ENCODE results near the gene FAM118B.
"Not testable (repeated sequence)": the region's sequence is repeated elsewhere in the genome, so short reads cannot be mapped to it uniquely, and the experiment has no call there.

Gene FAM118B

DNA sequence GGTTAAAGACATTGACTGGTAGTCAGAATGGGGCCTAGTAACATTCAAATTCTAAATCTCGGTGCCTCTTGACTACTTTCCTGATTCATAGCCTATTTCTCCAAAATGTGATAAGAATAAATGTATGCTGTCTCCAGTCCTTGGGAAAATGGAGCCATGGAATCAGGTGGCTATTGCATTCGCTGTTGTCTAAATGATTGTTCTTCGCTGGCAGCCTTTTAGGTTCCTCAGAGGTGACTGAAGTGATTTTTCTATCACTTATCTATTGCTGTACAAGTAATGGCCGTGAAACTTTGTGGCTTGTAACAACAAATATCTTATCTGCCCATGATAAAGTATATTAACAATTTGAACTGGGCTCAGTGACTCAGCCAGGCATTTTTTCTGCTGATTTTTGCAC, 41.7 kb downstream of the FAM118B start:
- Histone ChIP-seq H3K36me3 (ENCODE audit: control insufficient read depth, insufficient read depth, low read length) (peaks cover 14% of the 10 kb centered on the region; the same call in 1 of the 2 replicates), H3K27ac (ENCODE audit: low read length) (no peak overlapping the region), H3K27me3 (ENCODE audit: control insufficient read depth, insufficient read depth, low read length) (no peaks in the 10 kb centered on the region), H3K4me3 (ENCODE audit: low read length) (no peak overlapping the region), H3K9me3 (ENCODE audit: control insufficient read depth, insufficient read depth, low read length) (no peaks in the 10 kb centered on the region), H3K4me1 (ENCODE audit: control insufficient read depth, insufficient read depth, low read length) (no peaks in the 10 kb centered on the region)
- WGBS (ENCODE audit: insufficient coverage, insufficient read length): no CpG with 5 or more reads among the region's 4 CpGs
- no peak for DNase-seq (ENCODE audit: low read depth, low spot score)

DNA sequence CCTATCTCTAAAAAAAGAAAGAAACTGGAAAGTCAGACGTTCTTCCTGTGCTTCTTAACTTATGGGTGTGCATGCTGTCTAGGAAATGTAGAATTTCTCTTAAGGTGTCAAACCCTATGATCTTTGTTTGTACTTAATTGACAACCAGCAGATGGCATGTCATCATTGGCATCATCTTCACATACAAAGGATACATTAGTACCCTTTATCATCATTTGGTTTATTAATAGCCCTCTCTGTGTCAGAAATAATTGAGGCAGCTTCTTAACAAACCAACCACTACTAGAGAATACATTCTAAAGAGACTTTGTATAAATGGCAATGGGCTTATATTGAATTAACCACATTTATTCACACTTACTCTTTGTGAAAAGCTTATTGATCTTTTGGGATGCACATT, 43.2 kb downstream of the FAM118B start:
- no CpG with 5 or more reads among the region's 1 CpG for WGBS (ENCODE audit: insufficient coverage, insufficient read length)
- H3K27ac ChIP-seq (ENCODE audit: low read length): no peak overlapping the region
- no peak for DNase-seq (ENCODE audit: low read depth, low spot score)
- H3K27me3 ChIP-seq (ENCODE audit: control insufficient read depth, insufficient read depth, low read length): no peaks in the 10 kb centered on the region
- no peak overlapping the region for H3K4me3 ChIP-seq (ENCODE audit: low read length)
- no peaks in the 10 kb centered on the region for H3K4me1 ChIP-seq (ENCODE audit: control insufficient read depth, insufficient read depth, low read length)
- H3K36me3 ChIP-seq (ENCODE audit: control insufficient read depth, insufficient read depth, low read length): peaks cover 14% of the 10 kb centered on the region; the same call in 1 of the 2 replicates
- H3K9me3 ChIP-seq (ENCODE audit: control insufficient read depth, insufficient read depth, low read length): no peaks in the 10 kb centered on the region

GRCh38 chr11:126255507-126255906, 43.9 kb downstream of the FAM118B start:
- H3K27me3 ChIP-seq (ENCODE audit: control insufficient read depth, insufficient read depth, low read length): not testable (repeated sequence)
- no CpG with 5 or more reads among the region's 5 CpGs for WGBS (ENCODE audit: insufficient coverage, insufficient read length)
- H3K36me3 ChIP-seq (ENCODE audit: control insufficient read depth, insufficient read depth, low read length): peaks cover 14% of the 10 kb centered on the region; the same call in 1 of the 2 replicates

DNA sequence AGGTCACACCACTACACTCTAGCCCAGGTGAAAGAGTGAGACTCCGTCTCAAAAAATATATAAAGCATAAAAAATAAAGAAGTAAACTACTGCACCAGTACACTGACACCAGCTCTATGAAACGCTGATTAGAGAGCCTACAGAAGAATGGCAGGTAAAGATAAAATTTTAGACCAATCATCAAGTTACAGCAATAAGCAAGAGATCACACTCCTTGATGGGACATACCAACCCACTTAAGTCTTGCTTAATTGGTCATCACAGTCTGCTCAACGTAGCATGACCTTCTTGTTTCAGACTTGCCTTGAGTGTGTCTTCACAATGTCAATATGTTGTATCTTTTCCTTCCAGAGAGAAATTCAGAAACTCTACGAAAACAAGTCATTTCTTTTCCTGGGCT, 44.6 kb downstream of the FAM118B start:
- Histone ChIP-seq H3K27ac (ENCODE audit: low read length) (no peak overlapping the region), H3K4me1 (ENCODE audit: control insufficient read depth, insufficient read depth, low read length) (no peaks in the 10 kb centered on the region), H3K9me3 (ENCODE audit: control insufficient read depth, insufficient read depth, low read length) (no peaks in the 10 kb centered on the region), H3K36me3 (ENCODE audit: control insufficient read depth, insufficient read depth, low read length) (peaks cover 14% of the 10 kb centered on the region; the same call in 1 of the 2 replicates), H3K27me3 (ENCODE audit: control insufficient read depth, insufficient read depth, low read length) (no peaks in the 10 kb centered on the region), H3K4me3 (ENCODE audit: low read length) (no peak overlapping the region)
- DNase-seq (ENCODE audit: low read depth, low spot score): no peak
- WGBS (ENCODE audit: insufficient coverage, insufficient read length): no CpG with 5 or more reads among the region's 4 CpGs

More at GRCh38 chr11:126255507-126255906, 43.9 kb downstream of the FAM118B start:
- not testable (repeated sequence) for H3K4me1 ChIP-seq (ENCODE audit: control insufficient read depth, insufficient read depth, low read length); DNase-seq (ENCODE audit: low read depth, low spot score); H3K9me3 ChIP-seq (ENCODE audit: control insufficient read depth, insufficient read depth, low read length); H3K4me3 ChIP-seq (ENCODE audit: low read length); H3K27ac ChIP-seq (ENCODE audit: low read length)

DNA sequence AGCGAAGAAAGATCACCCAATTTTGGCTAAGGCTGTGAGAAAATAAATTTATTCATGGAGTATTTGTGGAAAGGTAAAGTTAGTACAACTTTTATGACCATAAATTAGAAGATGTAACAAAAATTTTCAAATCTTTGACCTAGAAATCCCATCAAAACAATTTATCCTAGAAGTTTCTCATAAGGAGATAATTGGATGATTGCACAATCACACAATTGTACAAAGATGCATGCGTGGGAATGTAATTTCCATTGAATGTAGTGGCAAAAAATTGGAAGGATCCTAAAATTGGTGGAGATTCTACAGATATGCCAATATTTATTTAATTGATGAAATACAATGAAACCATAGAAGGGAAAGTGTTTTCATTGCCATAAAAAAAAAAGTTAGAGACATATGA, 45.6 kb downstream of the FAM118B start:
- no peaks in the 10 kb centered on the region for H3K4me1 ChIP-seq (ENCODE audit: control insufficient read depth, insufficient read depth, low read length)
- H3K27ac ChIP-seq (ENCODE audit: low read length): no peak overlapping the region
- no peak overlapping the region for H3K4me3 ChIP-seq (ENCODE audit: low read length)
- H3K36me3 ChIP-seq (ENCODE audit: control insufficient read depth, insufficient read depth, low read length): peaks cover 16% of the 10 kb centered on the region; the same call in 1 of the 2 replicates
- WGBS (ENCODE audit: insufficient coverage, insufficient read length): no CpG with 5 or more reads among the region's 2 CpGs
- H3K9me3 ChIP-seq (ENCODE audit: control insufficient read depth, insufficient read depth, low read length): no peaks in the 10 kb centered on the region
- DNase-seq (ENCODE audit: low read depth, low spot score): no peak
- no peaks in the 10 kb centered on the region for H3K27me3 ChIP-seq (ENCODE audit: control insufficient read depth, insufficient read depth, low read length)

- H3K36me3 ChIP-seq (ENCODE audit: control insufficient read depth, insufficient read depth, low read length): peaks cover 19% of the 10 kb centered on the region; the same call in 1 of the 2 replicates
- no peak for DNase-seq (ENCODE audit: low read depth, low spot score)
- WGBS (ENCODE audit: insufficient coverage, insufficient read length): no CpG with 5 or more reads among the region's 2 CpGs
- no peaks in the 10 kb centered on the region for H3K4me1 ChIP-seq (ENCODE audit: control insufficient read depth, insufficient read depth, low read length)
- no peaks in the 10 kb centered on the region for H3K27me3 ChIP-seq (ENCODE audit: control insufficient read depth, insufficient read depth, low read length)
- H3K4me3 ChIP-seq (ENCODE audit: low read length): no peak overlapping the region
- H3K27ac ChIP-seq (ENCODE audit: low read length): no peak overlapping the region
- H3K9me3 ChIP-seq (ENCODE audit: control insufficient read depth, insufficient read depth, low read length): no peaks in the 10 kb centered on the region
These were observed 46.2 kb downstream of the FAM118B start for GRCh38 chr11:126257764-126258163.

GRCh38 chr11:126262216-126262615, 50.6 kb downstream of the FAM118B start:
- Histone ChIP-seq H3K4me1 (ENCODE audit: control insufficient read depth, insufficient read depth, low read length) (no peaks in the 10 kb centered on the region), H3K27me3 (ENCODE audit: control insufficient read depth, insufficient read depth, low read length) (no peaks in the 10 kb centered on the region), H3K9me3 (ENCODE audit: control insufficient read depth, insufficient read depth, low read length) (no peaks in the 10 kb centered on the region), H3K27ac (ENCODE audit: low read length) (no peak overlapping the region), H3K4me3 (ENCODE audit: low read length) (no peak overlapping the region), H3K36me3 (ENCODE audit: control insufficient read depth, insufficient read depth, low read length) (peaks cover 41% of the 10 kb centered on the region; the same call in 1 of the 2 replicates)
- no CpG with 5 or more reads among the region's 6 CpGs for WGBS (ENCODE audit: insufficient coverage, insufficient read length)
- no peak for DNase-seq (ENCODE audit: low read depth, low spot score)

- peaks cover 38% of the 10 kb centered on the region; the same call in 1 of the 2 replicates for H3K36me3 ChIP-seq (ENCODE audit: control insufficient read depth, insufficient read depth, low read length)
These were observed 51.9 kb downstream of the FAM118B start for GRCh38 chr11:126263489-126263888.

GRCh38 chr11:126265811-126266210, 54.2 kb downstream of the FAM118B start:
- Histone ChIP-seq H3K9me3 (ENCODE audit: control insufficient read depth, insufficient read depth, low read length) (no peaks in the 10 kb centered on the region), H3K4me3 (ENCODE audit: low read length) (no peak overlapping the region), H3K36me3 (ENCODE audit: control insufficient read depth, insufficient read depth, low read length) (peaks cover 38% of the 10 kb centered on the region; the same call in 1 of the 2 replicates), H3K4me1 (ENCODE audit: control insufficient read depth, insufficient read depth, low read length) (no peaks in the 10 kb centered on the region; the same call in 1 of the 2 replicates), H3K27me3 (ENCODE audit: control insufficient read depth, insufficient read depth, low read length) (no peaks in the 10 kb centered on the region), H3K27ac (ENCODE audit: low read length) (no peak overlapping the region)
- WGBS (ENCODE audit: insufficient coverage, insufficient read length): no CpG with 5 or more reads among the region's 8 CpGs
- no peak for DNase-seq (ENCODE audit: low read depth, low spot score)

More at GRCh38 chr11:126263489-126263888, 51.9 kb downstream of the FAM118B start:
- Histone ChIP-seq H3K9me3 (ENCODE audit: control insufficient read depth, insufficient read depth, low read length) (no peaks in the 10 kb centered on the region), H3K27me3 (ENCODE audit: control insufficient read depth, insufficient read depth, low read length) (no peaks in the 10 kb centered on the region), H3K4me1 (ENCODE audit: control insufficient read depth, insufficient read depth, low read length) (no peaks in the 10 kb centered on the region; the same call in 1 of the 2 replicates), H3K4me3 (ENCODE audit: low read length) (no peak overlapping the region), H3K27ac (ENCODE audit: low read length) (no peak overlapping the region)
- no peak for DNase-seq (ENCODE audit: low read depth, low spot score)
- no CpG with 5 or more reads among the region's 6 CpGs for WGBS (ENCODE audit: insufficient coverage, insufficient read length)

DNA sequence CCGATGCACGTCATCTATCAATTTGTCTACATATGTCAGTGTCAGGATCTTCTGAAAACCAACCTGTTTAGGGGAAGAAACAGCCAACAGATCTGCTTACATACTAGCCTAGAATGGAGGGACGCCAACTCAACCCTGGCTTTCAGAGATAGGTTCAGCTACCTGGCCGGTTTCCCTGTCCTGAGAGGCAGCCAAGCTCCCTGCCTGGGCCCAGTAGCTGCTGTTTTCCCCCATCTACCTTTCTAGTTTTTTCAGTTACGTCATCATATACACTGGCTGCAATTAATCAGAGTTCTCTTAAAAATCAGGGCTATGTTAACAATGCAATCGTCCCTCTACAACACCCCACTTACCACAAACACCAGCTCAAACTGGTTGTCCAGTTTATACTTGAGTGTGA, 56.1 kb downstream of the FAM118B start:
- Histone ChIP-seq H3K9me3 (ENCODE audit: control insufficient read depth, insufficient read depth, low read length) (no peaks in the 10 kb centered on the region), H3K27ac (ENCODE audit: low read length) (no peak overlapping the region), H3K4me1 (ENCODE audit: control insufficient read depth, insufficient read depth, low read length) (no peaks in the 10 kb centered on the region; the same call in 1 of the 2 replicates), H3K4me3 (ENCODE audit: low read length) (peak overlapping the region; percentile 70; the same call in 1 of the 2 replicates), H3K36me3 (ENCODE audit: control insufficient read depth, insufficient read depth, low read length) (peaks cover 37% of the 10 kb centered on the region; the same call in 1 of the 2 replicates), H3K27me3 (ENCODE audit: control insufficient read depth, insufficient read depth, low read length) (no peaks in the 10 kb centered on the region)
- WGBS (ENCODE audit: insufficient coverage, insufficient read length): no CpG with 5 or more reads among the region's 6 CpGs
- DNase-seq (ENCODE audit: low read depth, low spot score): no peak

DNA sequence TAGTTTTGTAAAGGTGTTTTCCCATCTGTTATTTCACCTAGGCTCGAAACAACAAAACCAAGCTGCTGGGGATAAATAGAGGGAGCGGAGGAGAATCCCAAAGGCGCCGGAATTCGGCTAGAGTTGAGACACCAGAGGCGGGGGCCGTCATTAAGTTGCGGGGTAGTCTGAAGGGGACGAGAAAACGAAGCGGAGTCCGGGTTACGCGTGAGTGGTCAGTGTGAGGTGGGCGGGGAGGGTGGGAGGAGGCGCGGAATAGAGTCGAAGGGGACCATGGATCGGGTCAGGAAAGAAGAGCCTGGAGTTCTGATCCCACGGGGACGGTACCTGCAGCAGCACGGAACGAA, 56.8 kb downstream of the FAM118B start:
- H3K36me3 ChIP-seq (ENCODE audit: control insufficient read depth, insufficient read depth, low read length): peaks cover 40% of the 10 kb centered on the region; the same call in 1 of the 2 replicates
- H3K27ac ChIP-seq (ENCODE audit: low read length): no peak overlapping the region
- no peaks in the 10 kb centered on the region for H3K27me3 ChIP-seq (ENCODE audit: control insufficient read depth, insufficient read depth, low read length)
- H3K4me3 ChIP-seq (ENCODE audit: low read length): peak overlapping the region; percentile 70; the same call in 1 of the 2 replicates
- H3K4me1 ChIP-seq (ENCODE audit: control insufficient read depth, insufficient read depth, low read length): no peaks in the 10 kb centered on the region; the same call in 1 of the 2 replicates
- H3K9me3 ChIP-seq (ENCODE audit: control insufficient read depth, insufficient read depth, low read length): no peaks in the 10 kb centered on the region
- no peak for DNase-seq (ENCODE audit: low read depth, low spot score)
- no CpG with 5 or more reads among the region's 23 CpGs for WGBS (ENCODE audit: insufficient coverage, insufficient read length)

Measured in iPS DF 6.9 (cell line).